Ascending aorta (tissue), 2 donors: ENCODE data around the gene DHX38. TPM values are rescaled to one million over a fixed set of nuclear protein-coding genes. Genes with fewer than 3 reads are reported as not detected.

Experiments used
- DNase-seq, 2 donors: peaks; one replicate each; pipeline ENCODE4 v3.0.0-alpha.2; 2019; ENCODE audit warnings: low spot score in 2 of 2
- H3K27ac ChIP-seq, 2 donors: fragments of 200-600 bp; sonication (generic); one replicate each; pipeline ENCODE4 v1.5.1; 2016 to 2017; ENCODE audit warnings: mild to moderate bottlenecking in 1 of 2
- H3K27me3 ChIP-seq: fragments of 200-600 bp; sonication (generic); one replicate; pipeline ENCODE4 v1.5.1; 2017
- H3K36me3 ChIP-seq, 2 donors: fragments of 200-600 bp; sonication (generic); one replicate each; pipeline ENCODE4 v1.5.1; 2016
- H3K4me1 ChIP-seq, 2 donors: fragments of 200-600 bp; sonication (generic); one replicate each; pipeline ENCODE4 v1.5.1; 2016 to 2017; ENCODE audit warnings: mild to moderate bottlenecking in 1 of 2
- H3K4me3 ChIP-seq, 2 donors: fragments of 200-600 bp; sonication (generic); one replicate each; pipeline ENCODE4 v1.5.1; 2016 to 2017; ENCODE audit warnings: mild to moderate bottlenecking in 1 of 2
- H3K9me3 ChIP-seq, 2 donors: fragments of 200-600 bp; sonication (generic); one replicate each; pipeline ENCODE4 v1.5.1; 2016
- CTCF ChIP-seq, 3 experiments: fragments of 200-600 bp in 2 of 3; fragments of 450-650 bp in 1 of 3; sonication (generic) in 2 of 3; IDR thresholded peaks; one replicate each; pipeline ENCODE4 v1.5.1; 2016 to 2019; ENCODE audit warnings: antibody characterized with exemption in 3 of 3, mild to moderate bottlenecking in 1 of 3, moderate library complexity in 1 of 3
- intact Hi-C: fragments of 100-400 bp; cut with DNase I; formaldehyde crosslinking; loops from one replicate; pipeline ENCODE4 v1.15.1; 2023
- total RNA-seq: library from RNA; depleted of rRNA; stranded (reverse); fragments of >200 nt; gene quantifications from one replicate; pipeline ENCODE4 v1.1.0, GENCODE V29; 2016

The DHX38 gene
- total RNA-seq, 1 donor from 2014 or later = 11.7 TPM

- intact Hi-C loops = no loop called here
- no peaks in the 10 kb centered on the region for H3K4me1 ChIP-seq
- no peak overlapping the region for H3K27ac ChIP-seq
- DNase-seq = no peak
- H3K4me3 ChIP-seq = no peak overlapping the region
- H3K36me3 ChIP-seq = no peaks in the 10 kb centered on the region
- TF ChIP-seq CTCF (IDR thresholded peaks at IDR 0.05) = no peak
- H3K9me3 ChIP-seq = no peaks in the 10 kb centered on the region
- no peaks in the 10 kb centered on the region for H3K27me3 ChIP-seq
These were observed 39.1 kb downstream of the DHX38 start for GRCh38 chr16:72132726-72133125.

GRCh38 chr16:72134507-72134906, 40.9 kb downstream of the DHX38 start:
- Histone ChIP-seq H3K9me3 (no peaks in the 10 kb centered on the region), H3K4me3 (no peak overlapping the region), H3K4me1 (no peaks in the 10 kb centered on the region), H3K27me3 (no peaks in the 10 kb centered on the region), H3K27ac (no peak overlapping the region), H3K36me3 (no peaks in the 10 kb centered on the region)
- TF ChIP-seq CTCF (IDR thresholded peaks at IDR 0.05) = no peak
- intact Hi-C loops = no loop called here
- no peak for DNase-seq

- H3K36me3 ChIP-seq = no peaks in the 10 kb centered on the region
- intact Hi-C loops = no loop called here
These were observed 43.9 kb downstream of the DHX38 start for GRCh38 chr16:72137380-72138063.

GRCh38 chr16:72138064-72138572, 44.5 kb downstream of the DHX38 start:
- intact Hi-C loops = no loop called here
- no peaks in the 10 kb centered on the region for H3K36me3 ChIP-seq
- TF ChIP-seq CTCF (IDR thresholded peaks at IDR 0.05) = no peak
- no peak overlapping the region for H3K27ac ChIP-seq
- no peaks in the 10 kb centered on the region for H3K27me3 ChIP-seq
- DNase-seq = no peak
- H3K9me3 ChIP-seq = no peaks in the 10 kb centered on the region
- no peaks in the 10 kb centered on the region for H3K4me1 ChIP-seq
- H3K4me3 ChIP-seq = no peak overlapping the region

More at GRCh38 chr16:72137380-72138063, 43.9 kb downstream of the DHX38 start:
- Histone ChIP-seq H3K27me3 (no peaks in the 10 kb centered on the region), H3K4me3 (no peak overlapping the region), H3K27ac (no peak overlapping the region), H3K9me3 (no peaks in the 10 kb centered on the region), H3K4me1 (no peaks in the 10 kb centered on the region)
- no peak for TF ChIP-seq CTCF (IDR thresholded peaks at IDR 0.05)
- DNase-seq = no peak

GRCh38 chr16:72139908-72140307, 46.3 kb downstream of the DHX38 start:
- H3K4me3 ChIP-seq = no peak overlapping the region
- TF ChIP-seq CTCF (IDR thresholded peaks at IDR 0.05) = no peak
- no peak for DNase-seq

More at GRCh38 chr16:72139908-72140307, 46.3 kb downstream of the DHX38 start:
- H3K27me3 ChIP-seq = no peaks in the 10 kb centered on the region
- no peaks in the 10 kb centered on the region for H3K9me3 ChIP-seq
- H3K4me1 ChIP-seq = no peaks in the 10 kb centered on the region
- no peaks in the 10 kb centered on the region for H3K36me3 ChIP-seq
- intact Hi-C loops = no loop called here
- H3K27ac ChIP-seq = no peak overlapping the region
